ENCODE measurements around the gene MYO1E. TPM values are rescaled to one million over a fixed set of nuclear protein-coding genes. Genes with fewer than 3 reads are reported as not detected.

The MYO1E gene
- total RNA-seq, 1 donor from 2014 or later, result 29.9 TPM

DNA sequence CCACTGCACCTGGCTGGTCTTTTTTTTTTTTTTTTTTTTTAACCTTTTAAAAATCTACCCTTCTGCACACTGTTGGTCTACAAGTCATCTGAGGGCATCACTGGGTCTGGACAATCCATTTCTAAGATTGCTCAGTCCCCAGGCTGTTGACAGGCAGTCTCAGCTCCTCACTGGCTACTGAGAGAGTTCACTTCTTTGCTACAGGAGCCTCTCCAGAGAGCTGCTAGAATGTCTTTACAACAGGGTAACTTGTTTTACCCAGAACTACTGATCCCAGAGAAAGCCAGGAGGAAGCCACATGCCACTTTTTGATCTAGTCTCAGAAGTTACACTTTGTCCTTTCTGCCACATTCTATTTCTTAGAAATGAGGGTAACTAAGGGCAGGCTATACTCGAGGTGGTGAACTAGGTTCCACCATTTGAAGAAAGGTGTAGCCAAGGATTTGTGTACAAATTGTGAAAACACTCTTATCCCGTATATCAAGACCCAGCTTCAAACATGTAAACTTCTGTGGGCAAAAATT is 273.4 kb downstream of the MYO1E start:
- ATAC-seq (ENCODE audit: poor library complexity) (no peak), DNase-seq (no peak)
- intact Hi-C loops (cut with DNase I), result no loop called here

DNA sequence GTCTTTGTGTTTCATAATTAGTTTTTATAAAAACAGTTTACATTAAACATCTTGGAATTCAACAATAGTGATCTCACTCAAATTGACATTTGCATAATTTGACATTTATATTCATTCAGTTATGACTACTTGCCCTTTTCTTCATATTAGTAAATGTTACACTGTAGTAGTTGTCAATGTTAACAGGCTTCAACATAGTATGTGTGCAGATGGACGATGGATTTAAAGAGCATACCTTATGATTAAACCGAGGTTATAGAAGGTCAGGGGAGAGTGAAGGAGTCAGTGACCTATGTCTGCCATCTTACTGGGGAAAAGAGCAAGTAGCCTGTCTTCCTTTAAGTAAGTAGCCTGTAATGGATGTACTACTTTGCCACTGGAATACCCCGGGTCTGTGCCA is 276.2 kb downstream of the MYO1E start:
- ATAC-seq (ENCODE audit: poor library complexity) (no peak), DNase-seq (no peak)
- intact Hi-C loops (cut with DNase I), result no loop called here

DNA sequence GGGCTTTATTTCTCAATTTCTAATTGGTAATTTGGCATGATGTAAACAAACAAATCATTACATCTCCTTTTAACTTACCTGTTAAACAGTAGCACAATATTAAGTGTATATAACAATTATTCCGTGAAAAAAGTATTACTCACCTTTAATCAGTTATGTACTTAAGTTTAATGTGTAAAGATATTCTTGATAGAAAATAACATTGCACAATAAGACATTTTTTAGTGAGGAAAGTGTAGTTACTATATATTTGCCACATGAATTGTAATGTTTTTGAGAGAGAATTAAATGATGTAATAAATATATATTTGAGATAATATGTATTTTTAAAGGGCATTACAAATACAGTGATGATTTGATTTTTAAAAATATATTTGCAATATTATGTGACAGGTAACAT is 278.6 kb downstream of the MYO1E start:
- ATAC-seq (ENCODE audit: poor library complexity) (no peak), DNase-seq (no peak)
- intact Hi-C loops (cut with DNase I), result no loop called here

DNA sequence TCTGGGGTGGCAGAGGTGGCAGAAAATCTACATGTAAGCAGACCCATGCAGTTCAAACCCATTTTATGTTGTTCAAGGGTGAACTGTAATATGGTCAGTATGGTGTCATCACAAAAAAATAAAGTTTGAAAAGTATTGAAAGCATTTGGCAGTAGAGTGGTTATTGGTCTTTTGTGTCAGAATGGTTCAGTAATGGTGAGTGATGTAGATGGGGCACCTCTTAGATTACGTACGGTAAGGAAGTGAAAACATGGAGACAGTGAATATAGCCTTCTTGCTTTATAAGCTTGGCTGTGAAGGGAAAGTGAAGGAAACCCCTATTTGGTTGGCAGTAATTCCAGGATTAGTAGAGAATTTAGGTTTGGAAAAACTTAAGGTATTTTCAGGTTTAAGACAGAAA is 284.9 kb downstream of the MYO1E start:
- no peak for DNase-seq
- intact Hi-C loops (cut with DNase I), result no loop called here
- ATAC-seq (ENCODE audit: poor library complexity), result no peak

Small RNAs within 50 kb of the gene (microRNA-seq; reads per million reads assigned to microRNA genes)
- gene MIR2116, result 1.6 reads per million

Other genes starting within 250 kb of the MYO1E start
- not detected for gene LDHAL6B, start 166.0 kb downstream of the MYO1E start, total RNA-seq
- gene FAM81A, start 65.3 kb upstream of the MYO1E start, total RNA-seq, result 8.0 TPM
- gene GCNT3, start 238.9 kb upstream of the MYO1E start, total RNA-seq, result not detected